HEK293 (cell line): ENCODE results near the gene DCTN2.
A peak's percentile ranks its signal among the peaks of the same experiment; 100 is the strongest.

Source experiments
- BCL6B ChIP-seq: fragments of 450-650 bp; formaldehyde crosslinking; IDR thresholded peaks from 2 replicates; pipeline ENCODE4 v1.5.1; 2017; ENCODE audit warnings: missing biosample characterization, missing genetic modification characterization
- IKZF3 ChIP-seq: fragments of 450-650 bp; IDR thresholded peaks from 2 replicates; pipeline ENCODE4 v1.5.0; 2018; ENCODE audit warnings: missing biosample characterization, mild to moderate bottlenecking, missing genetic modification characterization, moderate library complexity
- MEIS1 ChIP-seq: sonication (generic); formaldehyde crosslinking; IDR thresholded peaks from 2 replicates; pipeline ENCODE4 v1.8.1; 2022; ENCODE audit warnings: missing genetic modification reagents, mild to moderate bottlenecking, borderline replicate concordance
- MYNN ChIP-seq: fragments of 450-650 bp; formaldehyde crosslinking; IDR thresholded peaks from 2 replicates; pipeline ENCODE4 v1.5.1; 2016; ENCODE audit warnings: missing biosample characterization, missing genetic modification characterization, borderline replicate concordance
- ZFP37 ChIP-seq: fragments of 450-650 bp; formaldehyde crosslinking; IDR thresholded peaks from 2 replicates; pipeline ENCODE4 v1.5.1; 2016; ENCODE audit warnings: missing biosample characterization, missing genetic modification characterization
- ZFP41 ChIP-seq: fragments of 450-650 bp; formaldehyde crosslinking; IDR thresholded peaks from 2 replicates; pipeline ENCODE4 v1.5.1; 2016; ENCODE audit warnings: missing biosample characterization, missing genetic modification characterization, borderline replicate concordance
- ZNF132 ChIP-seq: fragments of 450-650 bp; formaldehyde crosslinking; IDR thresholded peaks from 2 replicates; pipeline ENCODE4 v1.5.1; 2017; ENCODE audit warnings: missing biosample characterization, missing genetic modification characterization, borderline replicate concordance
- ZNF169 ChIP-seq: fragments of 450-650 bp; formaldehyde crosslinking; IDR thresholded peaks from 2 replicates; pipeline ENCODE4 v1.5.1; 2016; ENCODE audit warnings: missing biosample characterization, missing genetic modification characterization
- ZNF18 ChIP-seq: fragments of 450-650 bp; formaldehyde crosslinking; IDR thresholded peaks from 2 replicates; pipeline ENCODE4 v1.5.1; 2016; ENCODE audit warnings: missing biosample characterization, missing genetic modification characterization
- ZNF19 ChIP-seq: fragments of 450-650 bp; formaldehyde crosslinking; IDR thresholded peaks from 2 replicates; pipeline ENCODE4; 2016; ENCODE audit warnings: missing biosample characterization, missing genetic modification characterization, low read depth
- ZNF223 ChIP-seq: fragments of 450-650 bp; formaldehyde crosslinking; IDR thresholded peaks from 2 replicates; pipeline ENCODE4 v1.5.1; 2016; ENCODE audit warnings: missing biosample characterization, missing genetic modification characterization
- ZNF302 ChIP-seq: fragments of 450-650 bp; formaldehyde crosslinking; IDR thresholded peaks from 2 replicates; pipeline ENCODE4 v1.5.1; 2016; ENCODE audit warnings: missing biosample characterization, missing genetic modification characterization, low read depth
- ZNF341 ChIP-seq: fragments of 450-650 bp; formaldehyde crosslinking; IDR thresholded peaks from 2 replicates; pipeline ENCODE4; 2016; ENCODE audit warnings: low read depth, missing biosample characterization, missing genetic modification characterization
- ZNF362 ChIP-seq: fragments of 450-650 bp; formaldehyde crosslinking; IDR thresholded peaks from 2 replicates; pipeline ENCODE4 v1.5.1; 2016; ENCODE audit warnings: missing biosample characterization, missing genetic modification characterization
- ZNF391 ChIP-seq: fragments of 450-650 bp; formaldehyde crosslinking; IDR thresholded peaks from 2 replicates; pipeline ENCODE4 v1.5.1; 2016; ENCODE audit warnings: low read depth, missing biosample characterization, missing genetic modification characterization, borderline replicate concordance
- ZNF514 ChIP-seq: fragments of 450-650 bp; formaldehyde crosslinking; IDR thresholded peaks from 2 replicates; pipeline ENCODE4 v1.5.1; 2016; ENCODE audit warnings: missing biosample characterization, missing genetic modification characterization
- ZNF521 ChIP-seq: fragments of 450-650 bp; formaldehyde crosslinking; IDR thresholded peaks from 2 replicates; pipeline ENCODE4 v1.5.1; 2017; ENCODE audit warnings: missing biosample characterization, mild to moderate bottlenecking, missing genetic modification characterization
- ZNF530 ChIP-seq: fragments of 450-650 bp; formaldehyde crosslinking; IDR thresholded peaks from 2 replicates; pipeline ENCODE4 v1.5.1; 2016; ENCODE audit warnings: low read depth, missing biosample characterization, missing genetic modification characterization
- ZNF626 ChIP-seq: fragments of 450-650 bp; sonication (Bioruptor Pico); formaldehyde crosslinking; IDR thresholded peaks from 2 replicates; pipeline ENCODE4 v1.5.1; 2018; ENCODE audit warnings: missing biosample characterization, missing genetic modification characterization, inconsistent platforms
- ZNF776 ChIP-seq: fragments of 450-650 bp; formaldehyde crosslinking; IDR thresholded peaks from 2 replicates; pipeline ENCODE4 v1.5.0; 2017; ENCODE audit warnings: missing biosample characterization, missing genetic modification characterization, borderline replicate concordance
- ZSCAN18 ChIP-seq: fragments of 450-650 bp; formaldehyde crosslinking; IDR thresholded peaks from 2 replicates; pipeline ENCODE4 v1.5.1; 2016; ENCODE audit warnings: missing biosample characterization, missing genetic modification characterization
- ZSCAN5A ChIP-seq: fragments of 450-650 bp; formaldehyde crosslinking; IDR thresholded peaks from 2 replicates; pipeline ENCODE4 v1.5.1; 2016; ENCODE audit warnings: missing biosample characterization, missing genetic modification characterization
- TF ChIP-seq, protein P1 (sequence below): fragments of 450-650 bp; formaldehyde crosslinking; IDR thresholded peaks from 2 replicates; pipeline ENCODE4 v1.5.1; 2016; ENCODE audit warnings: missing biosample characterization, missing genetic modification characterization, low read depth
- TF ChIP-seq, protein P2 (sequence below): fragments of 450-650 bp; formaldehyde crosslinking; IDR thresholded peaks from 2 replicates; pipeline ENCODE4 v1.5.1; 2016; ENCODE audit warnings: missing biosample characterization, missing genetic modification characterization
- TF ChIP-seq, protein P3 (sequence below): fragments of 450-650 bp; formaldehyde crosslinking; IDR thresholded peaks from 2 replicates; pipeline ENCODE4 v1.5.1; 2017; ENCODE audit warnings: missing biosample characterization, missing genetic modification characterization

The DCTN2 gene

DNA sequence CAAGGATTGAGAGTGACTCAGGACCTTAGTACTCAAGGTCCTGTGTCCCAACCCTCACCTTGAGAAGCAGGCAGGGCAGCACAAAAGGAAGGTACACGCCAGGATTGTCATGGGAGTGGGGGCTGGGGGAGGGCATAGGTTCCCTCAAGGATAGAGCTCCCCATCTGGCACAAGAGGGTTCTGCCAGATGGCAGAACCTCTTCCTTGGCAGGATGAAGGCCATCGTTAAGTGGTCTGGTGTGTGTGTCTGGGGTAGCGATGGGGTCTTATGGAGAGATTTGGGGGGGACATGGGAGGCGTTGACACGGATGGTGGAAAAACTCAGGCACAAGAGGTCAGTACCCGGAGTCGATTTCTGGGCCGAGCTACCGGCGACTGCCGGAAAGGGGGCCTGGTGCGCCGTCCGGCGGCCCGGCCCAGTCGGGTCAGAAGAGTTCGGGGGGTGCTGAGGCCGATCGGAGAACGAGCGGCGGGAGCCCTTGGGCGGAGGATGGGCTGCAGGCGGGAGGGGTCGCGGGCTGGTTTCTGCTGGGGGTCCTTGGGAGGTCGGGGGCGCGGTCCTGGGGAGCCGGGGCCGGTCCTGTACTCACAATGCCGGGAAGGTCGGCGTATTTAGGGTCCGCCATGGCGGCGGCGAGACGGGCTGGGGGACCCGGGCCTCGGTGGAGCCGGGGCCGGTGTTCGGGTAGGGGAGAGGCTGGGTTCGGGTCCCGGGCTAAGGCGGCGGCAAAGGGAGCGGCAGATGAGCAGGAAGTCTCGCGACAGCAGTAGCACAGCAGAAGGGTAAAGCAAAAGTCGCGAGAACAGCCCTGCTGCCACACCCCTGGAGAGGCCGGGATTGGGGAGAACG lies at the start of gene DCTN2 (continued):
- TF ChIP-seq IKZF3 (0 out of 2 replicates have a peak, but pooled peaks have one; percentile 81), ZSCAN18 (tag by site-specific recombination) (0 out of 2 replicates have a peak, but pooled peaks have one; percentile 32), ZNF514 (no peak), ZFP41 (tag by site-specific recombination) (no peak), ZNF341 (peak; percentile 82), ZNF391 (tag by site-specific recombination) (0 out of 2 replicates have a peak, but pooled peaks have one; percentile 28), ZNF169 (tag by site-specific recombination) (no peak), ZNF132 (no peak), ZFP37 (no peak), ZNF362 (no peak), ZNF19 (tag by site-specific recombination) (no peak), ZNF521 (tag by site-specific recombination) (no peak), ZNF530 (tag by site-specific recombination) (no peak), ZNF223 (tag by site-specific recombination) (no peak), ZNF302 (tag by site-specific recombination) (no peak), ZNF626 (tag by site-specific recombination) (no peak), MYNN (tag by site-specific recombination) (no peak), ZNF776 (tag by site-specific recombination) (no peak), BCL6B (tag by site-specific recombination) (no peak), ZNF18 (tag by site-specific recombination) (no peak), ZSCAN5A (no peak), MEIS1 (CRISPR knock-in tag) (no peak)
- TF ChIP-seq, protein P1, sequence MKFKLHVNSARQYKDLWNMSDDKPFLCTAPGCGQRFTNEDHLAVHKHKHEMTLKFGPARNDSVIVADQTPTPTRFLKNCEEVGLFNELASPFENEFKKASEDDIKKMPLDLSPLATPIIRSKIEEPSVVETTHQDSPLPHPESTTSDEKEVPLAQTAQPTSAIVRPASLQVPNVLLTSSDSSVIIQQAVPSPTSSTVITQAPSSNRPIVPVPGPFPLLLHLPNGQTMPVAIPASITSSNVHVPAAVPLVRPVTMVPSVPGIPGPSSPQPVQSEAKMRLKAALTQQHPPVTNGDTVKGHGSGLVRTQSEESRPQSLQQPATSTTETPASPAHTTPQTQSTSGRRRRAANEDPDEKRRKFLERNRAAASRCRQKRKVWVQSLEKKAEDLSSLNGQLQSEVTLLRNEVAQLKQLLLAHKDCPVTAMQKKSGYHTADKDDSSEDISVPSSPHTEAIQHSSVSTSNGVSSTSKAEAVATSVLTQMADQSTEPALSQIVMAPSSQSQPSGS (tag by site-specific recombination): peak; percentile 94
- TF ChIP-seq, protein P2, sequence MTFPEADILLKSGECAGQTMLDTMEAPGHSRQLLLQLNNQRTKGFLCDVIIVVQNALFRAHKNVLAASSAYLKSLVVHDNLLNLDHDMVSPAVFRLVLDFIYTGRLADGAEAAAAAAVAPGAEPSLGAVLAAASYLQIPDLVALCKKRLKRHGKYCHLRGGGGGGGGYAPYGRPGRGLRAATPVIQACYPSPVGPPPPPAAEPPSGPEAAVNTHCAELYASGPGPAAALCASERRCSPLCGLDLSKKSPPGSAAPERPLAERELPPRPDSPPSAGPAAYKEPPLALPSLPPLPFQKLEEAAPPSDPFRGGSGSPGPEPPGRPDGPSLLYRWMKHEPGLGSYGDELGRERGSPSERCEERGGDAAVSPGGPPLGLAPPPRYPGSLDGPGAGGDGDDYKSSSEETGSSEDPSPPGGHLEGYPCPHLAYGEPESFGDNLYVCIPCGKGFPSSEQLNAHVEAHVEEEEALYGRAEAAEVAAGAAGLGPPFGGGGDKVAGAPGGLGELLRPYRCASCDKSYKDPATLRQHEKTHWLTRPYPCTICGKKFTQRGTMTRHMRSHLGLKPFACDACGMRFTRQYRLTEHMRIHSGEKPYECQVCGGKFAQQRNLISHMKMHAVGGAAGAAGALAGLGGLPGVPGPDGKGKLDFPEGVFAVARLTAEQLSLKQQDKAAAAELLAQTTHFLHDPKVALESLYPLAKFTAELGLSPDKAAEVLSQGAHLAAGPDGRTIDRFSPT (tag by site-specific recombination): no peak
- TF ChIP-seq, protein P3, sequence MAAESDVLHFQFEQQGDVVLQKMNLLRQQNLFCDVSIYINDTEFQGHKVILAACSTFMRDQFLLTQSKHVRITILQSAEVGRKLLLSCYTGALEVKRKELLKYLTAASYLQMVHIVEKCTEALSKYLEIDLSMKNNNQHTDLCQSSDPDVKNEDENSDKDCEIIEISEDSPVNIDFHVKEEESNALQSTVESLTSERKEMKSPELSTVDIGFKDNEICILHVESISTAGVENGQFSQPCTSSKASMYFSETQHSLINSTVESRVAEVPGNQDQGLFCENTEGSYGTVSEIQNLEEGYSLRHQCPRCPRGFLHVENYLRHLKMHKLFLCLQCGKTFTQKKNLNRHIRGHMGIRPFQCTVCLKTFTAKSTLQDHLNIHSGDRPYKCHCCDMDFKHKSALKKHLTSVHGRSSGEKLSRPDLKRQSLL (tag by site-specific recombination): no peak
- TF ChIP-seq, all 188 proteins: peak for 38
